ENCODE data around the gene DNAAF5.

DNAAF5 gene

DNA sequence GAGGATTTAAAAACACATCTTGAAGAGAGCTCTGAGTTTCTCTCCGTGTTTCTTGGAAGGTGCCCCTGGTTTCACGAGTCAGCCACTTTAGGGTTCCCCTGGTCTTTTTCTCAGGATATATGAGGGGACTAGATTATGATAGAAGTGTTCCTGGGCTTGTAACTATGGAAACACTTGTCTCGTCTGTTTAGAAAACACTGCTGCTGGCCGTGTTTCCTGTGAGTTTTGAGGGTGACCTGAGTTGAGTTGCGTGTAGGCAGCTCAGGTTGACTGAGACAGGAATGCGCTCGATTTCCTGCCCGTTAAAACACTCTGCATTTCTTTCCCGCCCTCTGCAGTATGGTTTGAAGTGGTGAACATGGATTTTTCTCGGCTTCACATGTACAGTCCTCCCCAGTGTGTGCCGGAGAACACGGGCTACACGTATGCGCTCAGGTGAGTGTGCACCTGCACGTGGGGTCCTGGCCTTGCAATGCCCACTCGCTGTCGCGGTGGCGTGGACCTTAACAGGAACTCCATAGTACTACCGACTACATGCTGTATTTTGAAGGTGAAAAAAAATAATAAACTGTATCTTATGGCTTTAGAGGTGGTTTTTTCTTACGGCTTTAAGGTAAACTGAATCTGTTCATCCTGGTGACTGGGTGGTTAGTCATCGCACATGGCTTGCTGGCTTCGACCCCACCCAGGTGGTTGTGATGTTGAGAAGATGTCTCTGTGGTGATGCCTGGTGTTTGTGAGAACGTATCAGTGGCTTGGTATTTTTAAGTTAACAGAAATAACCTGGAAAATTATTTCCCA is 105.9 kb downstream of the DNAAF5 start, which contains the start of gene SUN1:
Gene SUN1 (plus strand): TSS at position 310 of the 801 bp plus-strand sequence. CDS start 49 bp downstream, at position 359.
- H3K4me3 ChIP-seq (ENCODE audit: low read length) = no peak within 1 kb of the TSS
- WGBS = 86% methylated on average over 23 of the region's 24 CpGs

DNA sequence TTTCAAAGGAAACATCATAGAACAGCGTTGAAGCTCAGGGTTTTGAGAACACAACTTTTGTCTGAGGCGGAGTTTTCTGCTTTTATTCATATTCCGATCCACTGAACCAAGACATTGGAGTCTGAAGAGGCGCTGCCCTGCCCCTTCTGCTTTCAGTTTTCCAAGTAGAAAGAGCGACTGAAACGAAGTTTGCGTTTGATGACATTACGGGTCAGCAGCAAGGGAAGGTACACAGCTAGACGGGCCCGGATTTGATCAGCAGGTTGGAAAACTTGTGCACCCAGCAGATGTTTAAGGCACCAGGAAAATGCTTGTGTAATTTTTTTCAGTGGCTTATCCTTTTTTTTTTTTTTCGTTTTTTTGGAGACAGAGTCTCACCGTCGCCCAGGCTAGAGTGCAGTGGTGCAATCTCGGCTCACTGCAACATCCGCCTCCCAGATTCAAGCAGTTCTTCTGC is 106.5 kb downstream of the DNAAF5 start:
- H3K4me1 ChIP-seq (ENCODE audit: insufficient read depth, low read length) = peaks cover 21% of the 10 kb centered on the region
- H3K9me3 ChIP-seq (ENCODE audit: insufficient read depth, low read depth, low read length) = no peaks in the 10 kb centered on the region
- no peaks in the 10 kb centered on the region for H3K27me3 ChIP-seq (ENCODE audit: insufficient read depth, low read length)
- H3K36me3 ChIP-seq (ENCODE audit: insufficient read depth, low read length) = peaks cover 13% of the 10 kb centered on the region; the same call in 1 of the 2 replicates
- WGBS = 96% methylated on average over 15 of the region's 15 CpGs
- H3K4me3 ChIP-seq (ENCODE audit: low read length) = no peak overlapping the region
- no peak overlapping the region for H3K9ac ChIP-seq (ENCODE audit: low read depth, low read length)
- H3K27ac ChIP-seq (ENCODE audit: low read depth, low read length) = no peak overlapping the region

More for the DNA sequence above, 105.9 kb downstream of the DNAAF5 start, which contains the start of gene SUN1:
- Histone ChIP-seq H3K27ac (ENCODE audit: low read depth, low read length) (peak within 1 kb of the TSS; percentile 76), H3K9me3 (ENCODE audit: insufficient read depth, low read depth, low read length) (no peaks in the 10 kb centered on the region), H3K4me1 (ENCODE audit: insufficient read depth, low read length) (peaks cover 21% of the 10 kb centered on the region), H3K9ac (ENCODE audit: low read depth, low read length) (peak within 1 kb of the TSS; percentile 19), H3K36me3 (ENCODE audit: insufficient read depth, low read length) (peaks cover 8% of the 10 kb centered on the region; the same call in 1 of the 2 replicates), H3K27me3 (ENCODE audit: insufficient read depth, low read length) (no peaks in the 10 kb centered on the region)

DNA sequence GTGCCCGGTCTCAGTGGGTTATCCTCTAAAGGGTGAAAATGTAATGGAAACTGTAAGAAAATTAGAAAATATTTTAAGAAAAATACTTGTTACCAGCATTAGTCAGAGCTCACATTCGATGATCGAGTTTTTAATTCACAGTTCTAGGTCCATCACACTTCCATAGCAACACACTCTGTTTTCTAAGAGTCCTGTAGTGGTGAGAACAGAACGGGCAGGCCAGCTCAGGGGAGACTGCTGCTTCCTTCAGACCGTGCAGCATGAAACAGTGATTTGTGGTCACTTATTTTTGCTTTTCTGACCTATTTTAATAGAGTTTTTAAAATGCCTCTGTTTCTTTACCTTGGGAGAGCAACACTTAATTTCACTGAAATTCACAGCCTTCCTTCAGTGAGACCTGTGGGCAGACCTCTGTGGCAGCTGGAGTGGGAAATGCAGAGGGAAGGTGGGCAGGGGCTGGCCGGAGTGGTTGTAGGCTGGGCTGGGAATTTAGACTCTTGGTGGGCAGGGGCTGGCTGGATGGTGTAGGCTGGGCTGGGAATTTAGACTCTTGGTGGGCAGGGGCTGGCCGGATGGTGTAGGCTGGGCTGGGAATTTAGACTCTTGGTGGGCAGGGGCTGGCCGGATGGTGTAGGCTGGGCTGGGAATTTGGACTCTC is 107.2 kb downstream of the DNAAF5 start:
- H3K9ac ChIP-seq (ENCODE audit: low read depth, low read length) = peak overlapping the region; percentile 16; the same call in 1 of the 2 replicates
- H3K4me1 ChIP-seq (ENCODE audit: insufficient read depth, low read length) = peaks cover 21% of the 10 kb centered on the region
- H3K27me3 ChIP-seq (ENCODE audit: insufficient read depth, low read length) = no peaks in the 10 kb centered on the region
- no peaks in the 10 kb centered on the region for H3K9me3 ChIP-seq (ENCODE audit: insufficient read depth, low read depth, low read length)
- no peak overlapping the region for H3K27ac ChIP-seq (ENCODE audit: low read depth, low read length)
- 94% methylated on average over 8 of the region's 8 CpGs for WGBS
- H3K36me3 ChIP-seq (ENCODE audit: insufficient read depth, low read length) = peaks cover 17% of the 10 kb centered on the region
- no peak overlapping the region for H3K4me3 ChIP-seq (ENCODE audit: low read length)

DNA sequence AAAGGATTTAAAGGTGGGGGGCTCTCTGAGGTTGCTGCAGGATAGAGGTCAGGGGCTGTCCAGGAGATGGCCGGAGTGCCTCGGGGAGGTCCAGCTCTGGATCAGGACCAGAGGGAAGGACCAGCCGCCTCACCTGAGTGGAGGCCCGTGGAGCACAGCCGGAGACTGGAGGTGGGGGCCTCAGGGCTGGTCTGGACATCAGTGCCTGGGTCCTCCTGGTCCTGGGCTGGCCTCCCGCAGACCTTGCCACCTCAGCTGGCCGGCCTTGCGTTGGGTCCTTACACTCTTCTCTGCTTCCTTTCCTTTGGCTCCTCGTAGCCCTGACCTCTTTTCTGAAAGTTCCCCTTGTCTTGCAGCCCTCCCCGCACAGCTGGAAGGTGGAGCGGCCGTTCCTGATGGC is 107.8 kb downstream of the DNAAF5 start:
- Histone ChIP-seq H3K27ac (ENCODE audit: low read depth, low read length) (no peak overlapping the region), H3K4me3 (ENCODE audit: low read length) (no peak overlapping the region), H3K27me3 (ENCODE audit: insufficient read depth, low read length) (no peaks in the 10 kb centered on the region), H3K9ac (ENCODE audit: low read depth, low read length) (no peak overlapping the region), H3K9me3 (ENCODE audit: insufficient read depth, low read depth, low read length) (no peaks in the 10 kb centered on the region), H3K4me1 (ENCODE audit: insufficient read depth, low read length) (peaks cover 21% of the 10 kb centered on the region), H3K36me3 (ENCODE audit: insufficient read depth, low read length) (peaks cover 22% of the 10 kb centered on the region)
- 97% methylated on average over 12 of the region's 12 CpGs for WGBS

DNA sequence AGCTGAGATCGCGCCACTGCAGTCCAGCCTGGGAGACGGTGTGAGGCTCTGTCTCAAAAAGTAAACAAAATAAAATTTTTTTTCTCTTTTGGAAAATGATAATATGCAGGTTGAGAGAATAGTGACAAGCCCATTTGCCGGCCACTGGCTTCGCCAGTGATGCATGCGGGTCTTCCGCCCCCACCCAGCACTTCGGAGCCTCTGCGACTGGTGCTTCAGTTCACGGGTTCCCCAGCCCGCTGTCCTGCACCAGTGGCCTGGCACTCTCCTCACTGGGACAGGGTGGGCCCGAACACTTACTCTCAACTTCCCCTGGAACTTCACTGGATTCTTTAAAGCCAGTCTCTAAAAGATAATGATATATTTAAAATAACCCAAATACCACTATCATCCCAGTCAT is 108.5 kb downstream of the DNAAF5 start:
- Histone ChIP-seq H3K4me1 (ENCODE audit: insufficient read depth, low read length) (peaks cover 21% of the 10 kb centered on the region), H3K36me3 (ENCODE audit: insufficient read depth, low read length) (peaks cover 27% of the 10 kb centered on the region), H3K4me3 (ENCODE audit: low read length) (no peak overlapping the region), H3K9me3 (ENCODE audit: insufficient read depth, low read depth, low read length) (no peaks in the 10 kb centered on the region), H3K27ac (ENCODE audit: low read depth, low read length) (no peak overlapping the region), H3K27me3 (ENCODE audit: insufficient read depth, low read length) (no peaks in the 10 kb centered on the region), H3K9ac (ENCODE audit: low read depth, low read length) (no peak overlapping the region)
- WGBS = 97% methylated on average over 12 of the region's 12 CpGs

DNA sequence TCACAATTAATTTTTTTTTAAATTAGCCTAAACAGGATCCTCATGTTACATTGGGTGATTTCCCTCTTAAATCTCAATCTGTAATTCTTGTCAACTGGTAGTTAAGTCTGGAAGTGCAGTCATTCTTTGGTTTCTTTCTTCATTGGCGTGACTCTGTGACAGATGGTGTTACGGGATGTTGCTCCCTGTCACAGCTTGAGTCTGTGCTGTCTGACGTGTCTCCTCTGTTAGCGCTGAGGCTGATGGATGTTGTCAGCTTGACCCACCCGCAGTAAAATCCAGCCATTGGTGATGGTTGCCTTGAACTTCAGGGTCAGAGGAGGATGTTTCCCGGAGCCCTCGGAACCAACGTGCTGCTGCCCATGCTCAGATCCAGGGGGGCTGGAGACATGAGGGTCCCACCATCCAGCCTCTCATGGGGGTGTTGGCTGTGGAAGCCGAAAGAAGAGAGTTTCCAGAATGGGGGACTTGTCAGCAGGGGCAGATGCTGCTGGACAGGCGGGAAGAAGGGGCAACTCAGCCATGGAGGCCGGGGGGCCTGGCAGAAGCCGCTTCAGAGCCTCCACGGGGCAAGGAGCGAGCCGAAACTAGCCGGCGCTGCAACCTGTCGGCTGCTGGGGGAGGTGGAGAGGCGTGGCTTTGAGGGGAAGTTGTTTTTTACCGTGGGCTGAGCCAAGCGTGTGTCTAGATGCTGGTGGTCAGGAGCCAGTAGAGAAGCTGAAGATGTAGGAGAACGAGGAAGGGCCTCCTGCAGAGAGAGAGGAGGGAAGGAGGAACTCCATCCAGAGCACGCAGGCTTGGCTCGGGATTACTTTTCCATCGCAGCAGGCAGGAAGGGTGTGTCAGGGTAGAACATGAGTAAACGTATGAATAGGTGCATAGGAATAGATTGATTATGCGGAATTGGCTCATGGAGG is 109.2 kb downstream of the DNAAF5 start:
- Histone ChIP-seq H3K27ac (ENCODE audit: low read depth, low read length) (no peak overlapping the region), H3K9me3 (ENCODE audit: insufficient read depth, low read depth, low read length) (no peaks in the 10 kb centered on the region), H3K9ac (ENCODE audit: low read depth, low read length) (no peak overlapping the region), H3K36me3 (ENCODE audit: insufficient read depth, low read length) (peaks cover 32% of the 10 kb centered on the region), H3K4me3 (ENCODE audit: low read length) (no peak overlapping the region), H3K27me3 (ENCODE audit: insufficient read depth, low read length) (no peaks in the 10 kb centered on the region), H3K4me1 (ENCODE audit: insufficient read depth, low read length) (peaks cover 18% of the 10 kb centered on the region)
- WGBS = 90% methylated on average over 27 of the region's 27 CpGs

Measured in HUES64 (cell line).